SHP77 treated with DMSO at 0.1 percent for 48 hours (cell line): ENCODE measurements around the gene MCF2L.
"Not testable (repeated sequence)": the region's sequence is repeated elsewhere in the genome, so short reads cannot be mapped to it uniquely, and the experiment has no call there.

Experiments
- DNase-seq: peaks from one replicate; lab custom pipeline; 2025; lab: John Stamatoyannopoulos, UW

MCF2L gene

DNA sequence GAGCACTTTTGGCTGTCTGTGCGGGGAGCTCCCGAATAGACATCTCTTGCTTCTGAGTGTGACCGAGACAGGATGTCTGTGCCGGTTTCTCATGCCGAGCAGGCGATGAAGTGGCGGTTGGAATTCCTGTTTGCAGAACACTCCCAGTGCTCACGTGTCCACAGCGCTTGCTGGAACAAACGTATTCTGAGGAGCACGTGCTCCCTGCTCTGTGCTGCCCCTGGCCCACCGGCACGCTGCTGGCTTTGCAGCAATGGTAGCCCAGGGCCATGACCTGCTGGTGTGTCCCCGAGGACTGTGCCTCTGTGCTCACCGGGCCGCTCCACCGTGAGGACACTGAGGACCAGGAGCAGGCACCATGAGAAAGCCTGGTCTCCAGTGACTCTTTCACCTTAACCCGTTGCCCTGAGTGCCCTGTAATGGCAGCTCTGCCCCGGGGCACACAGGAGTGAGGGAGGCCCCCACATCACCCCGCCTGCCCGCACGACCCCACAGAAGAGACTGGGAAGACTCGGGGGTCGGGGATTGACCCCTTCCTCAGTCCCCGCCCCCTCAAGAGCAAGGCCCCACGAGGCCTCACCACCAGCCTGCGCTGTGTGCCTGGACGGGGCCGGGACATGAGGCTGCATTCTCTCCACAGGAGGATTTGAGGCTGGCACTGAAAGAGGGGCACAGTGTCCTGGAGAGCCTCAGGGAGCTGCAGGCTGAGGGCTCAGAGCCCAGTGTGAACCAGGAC, 96.6 kb downstream of the MCF2L start:
- no peak for DNase-seq

DNA sequence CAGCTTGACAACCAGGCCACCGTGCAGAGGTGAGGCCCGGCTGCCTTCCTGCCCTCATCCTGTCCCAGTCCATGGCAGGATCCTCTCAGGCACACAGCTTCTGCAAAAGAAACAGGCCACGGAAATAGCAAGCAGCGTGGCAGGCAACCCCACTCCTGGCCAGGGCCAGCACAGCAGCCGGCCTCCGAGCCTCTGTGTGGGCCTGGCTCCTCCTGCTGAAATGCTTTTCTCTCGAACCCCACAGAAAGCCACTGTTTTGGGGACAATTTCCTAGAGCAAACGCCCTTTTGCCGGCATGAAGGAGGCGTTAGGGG, 97.1 kb downstream of the MCF2L start:
- no peak for DNase-seq

DNA sequence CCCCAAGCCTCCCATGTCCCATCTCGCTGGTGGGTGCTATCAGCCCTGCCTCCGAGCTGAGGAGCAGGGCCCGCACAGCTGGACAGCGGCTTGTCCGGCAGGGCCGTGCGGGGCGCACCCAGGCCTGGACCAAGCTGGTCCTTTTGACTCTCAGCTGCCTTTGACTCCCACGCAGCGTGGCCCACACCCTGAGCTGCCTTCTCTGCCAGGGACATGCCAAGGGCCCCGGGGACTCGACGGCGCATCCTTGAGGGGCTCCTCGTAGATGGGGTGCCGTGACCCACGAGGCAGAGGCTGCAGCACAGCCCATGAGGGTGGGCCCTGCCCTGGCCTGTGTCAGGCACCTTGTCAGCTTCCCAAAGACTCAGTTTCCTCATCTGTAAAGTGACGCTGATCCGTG, 97.7 kb downstream of the MCF2L start:
- no peak for DNase-seq

DNA sequence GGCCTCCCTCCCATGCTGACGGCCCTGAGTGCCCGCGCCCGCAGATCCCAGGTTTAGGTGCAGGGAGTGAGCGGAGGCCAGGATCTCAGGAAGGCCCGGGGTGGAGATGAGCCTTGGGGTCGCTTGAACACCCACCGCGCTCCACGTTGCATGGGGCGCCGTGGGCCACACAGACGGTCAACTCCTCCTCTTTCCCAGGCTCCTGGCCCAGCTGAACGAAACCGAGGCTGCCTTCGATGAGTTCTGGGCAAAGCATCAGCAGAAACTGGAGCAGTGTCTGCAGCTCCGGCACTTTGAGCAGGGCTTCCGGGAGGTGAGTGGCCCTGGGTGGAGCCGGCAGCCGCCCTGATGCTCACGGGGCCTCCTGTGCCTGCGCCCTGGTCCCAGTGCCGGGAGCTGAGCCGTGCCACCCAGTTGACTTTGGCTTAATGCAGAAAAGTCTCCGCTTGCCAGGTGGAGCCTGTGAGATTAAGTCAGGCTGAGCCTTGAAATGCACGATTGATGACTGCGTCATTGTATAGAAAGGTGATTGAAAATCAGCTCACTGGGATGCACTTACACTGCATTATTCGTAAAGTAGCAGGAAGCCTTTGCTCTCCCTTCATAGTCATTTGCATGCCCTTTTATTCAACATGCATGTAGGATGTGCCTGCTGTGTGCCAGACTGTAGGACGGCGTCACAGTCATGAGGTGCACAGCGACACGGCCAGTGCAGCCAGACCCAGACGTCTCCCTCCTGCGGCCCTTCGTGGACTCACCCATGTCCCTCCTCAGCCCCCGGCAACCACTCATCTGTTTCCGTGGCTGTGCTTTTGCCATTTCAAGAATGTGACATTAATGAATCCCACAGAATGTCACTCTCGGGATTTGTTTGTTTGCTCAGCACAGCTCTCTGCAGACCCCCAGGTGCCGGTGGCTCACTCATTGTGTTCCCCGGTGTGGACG, 101.1 kb downstream of the MCF2L start:
- no peak for DNase-seq

DNA sequence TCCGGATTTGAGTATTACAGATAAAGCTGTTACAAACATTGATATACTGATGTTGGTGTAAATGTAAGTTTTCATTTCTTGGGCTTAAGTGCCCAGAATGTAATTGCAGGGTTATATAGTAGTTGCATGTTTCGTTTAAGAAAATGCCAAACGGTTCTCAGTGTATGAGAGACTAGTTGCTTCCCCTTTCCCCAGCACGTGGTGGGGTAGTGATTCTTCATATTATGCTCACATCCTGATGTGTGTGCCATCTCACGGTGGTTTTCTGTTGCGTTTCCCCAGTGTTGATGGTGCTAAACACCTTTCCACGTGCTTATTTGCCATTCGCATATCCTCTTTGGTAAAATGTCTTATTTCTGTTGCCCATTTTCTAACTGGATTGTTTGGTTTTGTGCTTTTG, 101.8 kb downstream of the MCF2L start:
- DNase-seq = no peak

DNA sequence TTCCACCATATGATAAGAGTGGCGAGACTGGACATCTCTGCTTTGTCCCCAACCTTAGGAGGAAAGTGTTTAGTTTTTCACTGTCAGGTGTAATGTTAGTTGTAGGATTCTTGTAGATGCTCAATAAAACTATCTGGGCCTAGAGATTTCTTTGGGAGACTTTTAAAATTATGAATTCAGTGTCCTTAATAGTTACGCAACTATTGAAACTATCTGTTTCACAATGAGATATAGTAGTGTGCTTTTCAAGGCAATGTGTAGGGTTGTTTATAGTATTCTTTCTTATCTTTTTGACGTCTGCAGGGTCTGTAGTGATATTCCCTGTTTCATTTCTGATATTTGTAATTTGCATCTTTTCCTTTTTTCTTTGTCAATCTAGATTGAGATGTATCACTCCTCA, 103.4 kb downstream of the MCF2L start:
- no peak for DNase-seq

DNA sequence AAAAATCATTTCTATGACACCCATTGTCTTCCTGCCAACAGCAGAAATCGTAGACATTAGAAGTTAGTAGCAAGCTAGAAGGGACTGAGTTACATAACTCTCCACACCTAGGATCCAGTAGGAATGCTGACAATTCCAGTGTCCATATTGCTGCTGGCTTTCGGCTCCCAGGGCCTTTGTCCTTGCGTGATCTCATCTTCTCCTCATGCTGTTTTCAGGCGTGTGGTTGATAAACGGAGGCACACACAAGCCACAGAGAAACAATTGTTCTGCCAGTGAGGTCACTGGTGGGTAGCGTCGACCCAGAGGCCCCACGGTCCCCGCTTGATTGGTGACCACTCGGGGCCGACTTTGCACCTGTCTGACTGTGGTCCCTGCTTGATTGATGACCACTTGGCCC, 104.9 kb downstream of the MCF2L start:
- DNase-seq = no peak

DNA sequence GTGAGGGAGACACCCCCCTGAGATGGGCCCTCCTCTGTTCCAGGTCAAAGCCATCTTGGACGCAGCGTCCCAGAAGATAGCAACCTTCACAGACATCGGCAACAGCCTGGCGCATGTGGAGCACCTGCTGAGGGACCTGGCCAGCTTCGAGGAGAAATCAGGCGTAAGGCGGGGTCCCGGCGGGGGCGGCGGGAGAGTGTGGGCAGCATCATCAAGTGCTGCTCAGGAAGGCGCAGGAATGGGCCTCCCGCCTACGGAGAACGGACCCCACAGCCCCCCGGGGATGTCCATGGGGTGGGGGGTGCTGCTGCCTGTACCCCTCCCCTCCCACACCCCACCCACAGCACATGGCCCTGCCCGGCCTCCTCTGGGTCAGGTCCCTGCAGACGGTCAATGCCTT, 105.4 kb downstream of the MCF2L start:
- no peak for DNase-seq

DNA sequence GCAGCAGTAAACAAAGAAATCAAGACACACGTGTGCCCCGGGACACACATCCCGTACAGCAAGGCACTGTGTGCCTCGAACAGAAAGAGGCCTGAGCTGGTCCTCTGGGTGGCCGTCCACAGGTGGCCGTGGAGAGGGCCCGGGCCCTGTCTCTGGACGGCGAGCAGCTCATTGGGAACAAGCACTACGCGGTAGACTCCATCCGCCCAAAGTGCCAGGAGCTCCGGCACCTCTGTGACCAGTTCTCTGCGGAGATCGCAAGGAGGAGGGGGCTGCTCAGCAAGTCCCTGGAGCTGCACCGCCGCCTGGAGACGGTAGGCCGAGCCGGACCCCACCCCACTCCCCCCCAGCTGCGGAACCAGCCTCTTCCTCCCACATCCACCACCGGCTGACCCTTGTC, 105.9 kb downstream of the MCF2L start:
- no peak for DNase-seq

DNA sequence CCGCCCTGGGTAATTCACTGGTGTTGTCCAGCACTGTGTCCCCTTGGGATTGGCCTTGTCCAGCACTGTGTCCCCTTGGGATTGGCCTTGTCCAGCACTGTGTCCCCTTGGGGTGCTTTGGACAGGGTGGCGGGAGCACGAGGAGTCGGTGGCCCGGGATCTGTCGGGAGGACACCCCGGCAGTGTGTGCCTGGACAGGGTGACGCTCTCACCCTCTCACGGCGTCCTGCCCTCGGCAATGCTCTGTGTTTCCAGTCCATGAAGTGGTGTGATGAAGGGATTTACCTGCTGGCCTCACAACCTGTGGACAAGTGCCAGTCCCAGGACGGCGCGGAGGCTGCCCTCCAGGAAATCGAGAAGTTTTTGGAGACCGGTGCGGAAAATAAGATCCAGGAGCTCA, 106.7 kb downstream of the MCF2L start:
- DNase-seq = no peak

DNA sequence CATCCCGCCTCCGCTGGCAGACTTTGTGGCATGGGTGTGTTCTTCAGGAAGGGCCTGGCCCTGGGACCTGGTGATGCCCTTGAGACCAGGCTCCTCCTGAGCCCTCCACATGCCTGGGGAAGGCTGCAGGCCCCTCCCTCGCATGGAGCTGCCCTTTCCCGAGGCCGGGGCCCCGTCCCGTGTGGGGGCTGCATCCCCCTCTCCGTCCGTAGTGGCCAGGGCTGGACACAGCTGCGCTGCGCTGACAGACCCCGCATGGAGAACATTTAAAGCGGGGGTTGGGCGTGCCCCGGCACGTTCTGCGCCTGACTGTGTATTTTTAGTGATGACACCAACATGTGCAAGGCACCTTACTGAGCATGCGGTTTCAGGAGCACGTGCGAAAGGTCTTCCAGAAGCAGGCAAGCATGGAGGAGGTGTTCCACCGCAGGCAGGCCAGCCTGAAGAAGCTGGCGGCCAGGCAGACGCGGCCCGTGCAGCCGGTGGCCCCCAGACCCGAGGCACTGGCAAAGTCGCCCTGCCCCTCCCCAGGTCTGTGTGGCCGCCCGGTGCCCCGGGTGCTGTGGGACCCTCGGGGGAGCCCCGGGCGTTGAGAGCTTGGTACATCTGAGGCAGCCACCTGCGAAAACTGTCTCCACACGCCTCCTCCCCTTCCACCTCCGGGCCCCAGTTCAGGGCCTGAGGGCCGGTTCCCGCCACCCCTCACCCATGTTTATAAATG, 107.8 kb downstream of the MCF2L start:
- no peak for DNase-seq

DNA sequence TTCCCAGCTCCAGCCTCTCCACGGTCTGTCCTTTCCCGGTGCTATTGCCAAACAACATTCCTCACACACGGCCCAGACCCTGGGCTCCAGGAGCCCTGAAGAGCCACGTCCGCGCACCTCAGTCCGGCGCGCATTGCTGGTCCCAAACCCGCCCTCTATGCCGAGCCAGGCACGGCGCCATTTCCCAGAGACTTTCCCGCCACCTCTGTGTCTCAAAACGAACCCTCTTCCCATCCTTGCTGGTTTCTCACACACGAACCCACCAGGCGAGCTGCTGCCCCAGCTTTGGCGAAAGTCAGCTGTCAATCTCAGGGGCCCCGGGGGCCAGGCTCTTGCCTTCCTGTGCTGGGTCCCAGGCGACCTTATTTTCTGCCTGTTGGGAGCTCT, 108.5 kb downstream of the MCF2L start:
- no peak for DNase-seq

DNA sequence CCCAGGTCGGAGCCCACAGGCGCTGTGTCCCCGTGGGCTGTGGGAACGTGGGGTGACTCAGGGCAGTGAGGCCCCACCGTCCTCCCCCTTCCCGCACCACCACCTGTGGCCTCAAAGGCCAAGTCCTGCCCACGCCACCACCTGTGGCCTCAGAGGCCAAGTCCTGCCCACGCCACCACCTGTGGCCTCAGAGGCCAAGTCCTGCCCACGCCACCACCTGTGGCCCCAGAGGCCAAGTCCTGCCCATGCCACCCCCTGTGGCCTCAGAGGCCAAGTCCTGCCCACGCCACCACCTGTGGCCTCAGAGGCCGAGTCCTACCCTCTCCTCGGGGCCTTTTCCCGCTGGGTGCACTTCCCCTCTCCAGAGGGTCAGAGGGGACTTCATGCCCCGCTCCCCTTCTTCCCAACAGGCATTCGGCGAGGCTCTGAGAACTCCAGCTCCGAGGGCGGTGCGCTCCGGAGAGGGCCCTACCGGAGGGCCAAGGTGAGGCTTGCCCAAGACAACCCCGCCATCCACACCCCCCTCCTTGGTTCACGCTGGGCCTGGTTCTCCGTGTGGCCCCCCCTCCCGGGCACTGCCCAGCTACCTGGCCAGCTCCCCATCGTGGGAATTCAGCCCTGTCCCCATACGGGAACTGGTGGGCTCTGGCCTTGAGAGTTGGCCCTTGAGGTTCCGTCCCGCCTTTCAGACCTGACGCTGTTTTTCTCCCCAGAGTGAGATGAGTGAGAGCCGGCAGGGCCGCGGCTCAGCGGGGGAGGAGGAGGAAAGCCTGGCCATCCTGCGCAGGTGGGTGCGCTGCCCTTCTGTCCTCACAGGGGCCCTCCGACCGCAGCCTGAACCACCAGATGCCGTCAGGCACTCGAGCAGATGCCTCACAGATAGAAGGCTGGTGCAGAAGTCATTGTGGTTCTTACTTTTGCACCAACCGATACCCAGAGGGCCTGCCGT, 109.2 kb downstream of the MCF2L start:
- DNase-seq = no peak

DNA sequence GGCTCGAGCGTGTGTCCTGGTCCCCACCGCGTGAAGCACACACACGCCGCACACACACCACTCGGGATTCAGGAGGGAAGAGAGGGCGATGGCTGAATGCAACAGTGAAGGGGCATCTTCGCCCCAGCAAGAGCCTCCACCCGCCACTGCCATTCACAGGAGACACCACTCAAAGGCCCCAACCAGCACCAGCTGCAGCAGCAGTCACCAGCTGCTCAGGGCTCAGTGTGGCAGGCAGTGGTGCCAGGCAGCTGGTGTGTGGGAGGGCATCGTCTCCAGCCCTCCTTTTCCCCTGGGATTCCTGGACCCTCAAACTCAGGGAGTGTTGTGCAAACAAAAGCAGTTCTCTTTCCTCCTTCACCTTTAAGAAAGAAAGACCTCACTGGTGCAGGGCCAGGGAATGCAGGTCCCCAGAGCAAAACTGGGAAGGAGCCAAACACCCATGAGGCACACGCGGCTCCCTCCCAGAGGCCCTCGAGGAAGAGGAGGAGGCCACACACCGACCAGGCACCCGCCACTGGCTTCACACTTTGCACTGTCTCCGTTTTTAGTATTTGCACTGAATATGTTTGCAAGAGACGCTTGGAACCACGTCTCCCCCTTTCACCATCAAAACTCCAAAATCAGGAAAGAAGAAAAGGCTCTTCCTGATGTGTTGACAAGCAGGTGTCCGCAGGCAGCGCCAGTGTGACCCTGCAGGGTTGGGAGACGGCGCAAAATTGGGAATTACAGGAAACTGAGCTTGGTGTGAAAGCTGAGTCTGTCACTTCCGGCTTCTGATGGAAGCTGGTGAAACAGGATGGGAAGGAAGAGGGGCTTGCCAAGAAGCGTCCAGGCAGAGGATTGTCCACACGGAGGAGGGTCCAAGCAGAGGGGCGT, 110.1 kb downstream of the MCF2L start:
- DNase-seq = no peak

DNA sequence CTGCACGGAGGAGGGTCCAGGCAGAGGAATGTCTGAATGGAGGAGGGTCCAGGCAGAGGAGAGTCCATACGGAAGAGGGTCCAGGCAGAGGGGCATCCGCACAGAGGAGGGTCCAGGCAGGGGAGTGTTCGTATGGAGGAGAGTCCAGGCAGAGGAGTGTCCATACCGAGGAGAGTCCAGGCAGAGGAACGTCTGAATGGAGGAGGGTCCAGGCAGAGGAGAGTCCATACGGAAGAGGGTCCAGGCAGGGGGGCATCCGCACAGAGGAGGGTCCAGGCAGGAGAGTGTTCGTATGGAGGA, 110.7 kb downstream of the MCF2L start:
- not testable (repeated sequence) for DNase-seq

DNA sequence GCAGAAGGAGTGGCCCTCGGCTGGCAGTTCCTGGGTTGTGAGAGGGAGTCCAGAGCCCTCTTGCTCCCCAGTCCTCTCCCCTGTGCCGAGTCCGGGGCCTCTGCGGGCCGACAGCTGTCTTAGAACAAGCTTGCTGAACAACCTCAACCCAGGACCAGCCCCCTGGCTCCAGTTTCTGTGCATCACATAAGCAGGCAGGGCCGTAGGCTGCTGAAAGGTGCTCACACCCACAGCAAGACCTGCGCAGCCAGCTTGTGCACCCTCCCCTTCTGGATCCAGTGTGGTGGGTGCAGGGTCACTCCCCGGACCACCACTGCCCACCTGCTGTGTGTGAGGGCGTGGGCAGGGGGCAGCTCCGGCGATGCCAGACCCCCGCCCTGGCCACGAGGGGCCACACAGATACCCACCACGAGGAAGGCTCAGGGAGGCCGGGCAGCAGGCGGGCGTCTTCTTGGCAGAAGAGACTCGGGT, 111.4 kb downstream of the MCF2L start:
- no peak for DNase-seq

DNA sequence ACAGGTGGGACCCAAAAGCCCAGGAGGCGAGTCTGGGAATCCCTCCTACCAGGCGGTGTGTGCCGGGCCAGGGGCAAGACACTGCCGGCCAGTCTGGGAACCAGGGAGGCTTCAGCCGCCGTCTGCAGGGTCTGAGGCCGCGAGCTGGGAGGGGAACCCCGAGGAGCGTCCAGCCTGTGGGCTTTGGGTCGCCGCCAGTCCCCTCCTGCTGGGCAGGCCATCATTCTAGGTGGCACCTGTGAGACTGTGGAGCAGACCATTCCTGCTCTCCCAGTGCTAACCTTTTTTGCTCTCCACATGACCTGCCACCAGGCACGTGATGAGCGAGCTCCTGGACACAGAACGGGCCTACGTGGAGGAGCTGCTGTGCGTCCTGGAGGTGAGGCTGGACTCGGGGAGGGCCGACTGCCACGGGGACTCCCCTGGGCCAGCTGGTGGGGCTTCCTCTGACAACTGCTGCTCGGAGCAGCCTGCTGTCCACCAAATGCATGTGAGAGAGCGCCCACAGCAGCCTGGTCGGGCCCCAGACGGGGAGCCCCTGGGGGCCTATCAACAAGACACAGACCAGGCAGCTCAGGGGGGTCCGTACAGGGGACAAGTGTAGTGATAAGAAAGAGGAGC, 112.0 kb downstream of the MCF2L start:
- no peak for DNase-seq

DNA sequence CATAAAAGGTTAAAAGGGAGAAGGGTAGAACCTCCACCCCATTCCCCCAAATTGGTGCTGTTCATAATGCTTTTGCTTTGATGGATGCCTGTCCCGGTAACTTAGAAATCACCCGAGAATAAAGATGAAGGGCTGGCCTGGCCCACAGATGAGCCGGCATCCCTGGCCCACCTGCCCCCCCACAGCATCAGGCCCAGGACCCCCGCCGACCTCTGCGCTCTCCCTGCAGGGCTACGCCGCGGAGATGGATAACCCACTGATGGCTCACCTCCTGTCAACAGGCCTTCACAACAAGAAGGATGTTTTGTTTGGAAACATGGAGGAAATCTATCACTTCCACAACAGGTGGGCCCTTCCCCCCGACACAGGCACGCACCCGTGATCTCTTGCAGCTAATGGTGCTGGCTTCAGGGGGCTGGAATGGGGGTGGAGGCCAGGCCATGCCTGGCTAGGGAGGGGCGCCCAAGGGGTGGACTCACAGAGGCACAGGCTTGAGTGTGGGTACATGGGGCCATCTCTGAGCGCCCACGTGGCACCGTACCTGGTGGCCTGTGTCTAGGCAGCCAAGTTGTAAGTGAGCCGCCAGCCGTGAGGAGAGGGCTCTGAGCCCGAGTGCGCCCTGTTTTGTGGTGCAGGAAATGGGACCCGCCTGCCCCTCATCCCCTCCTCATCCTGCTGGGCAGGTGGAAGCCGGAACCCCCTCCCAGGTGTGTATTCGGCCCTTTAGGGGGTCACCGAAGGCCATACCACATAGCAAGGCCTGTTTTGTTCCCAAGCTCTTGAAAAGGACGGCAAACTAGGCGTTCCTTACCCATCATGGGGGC, 113.4 kb downstream of the MCF2L start:
- no peak for DNase-seq

DNA sequence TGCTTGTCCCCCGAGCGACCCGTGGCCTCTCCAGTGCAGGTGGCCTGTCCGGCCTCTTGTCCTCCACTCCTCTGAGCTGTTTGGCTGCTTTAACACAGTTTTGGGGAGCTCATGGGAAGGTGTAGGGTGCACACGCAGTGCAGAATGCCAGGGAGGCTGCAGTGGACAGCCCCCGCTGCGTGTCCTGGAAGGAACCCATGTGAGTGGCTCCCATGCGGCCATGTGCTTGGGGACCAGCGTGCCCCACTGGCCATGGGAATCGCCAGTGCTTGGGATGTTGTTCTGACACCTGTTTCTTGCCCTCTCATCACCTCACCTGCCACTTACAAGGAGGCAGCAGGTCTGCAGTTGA, 114.0 kb downstream of the MCF2L start:
- DNase-seq = no peak
